ENCODE data around the gene GRM8.

The GRM8 gene

DNA sequence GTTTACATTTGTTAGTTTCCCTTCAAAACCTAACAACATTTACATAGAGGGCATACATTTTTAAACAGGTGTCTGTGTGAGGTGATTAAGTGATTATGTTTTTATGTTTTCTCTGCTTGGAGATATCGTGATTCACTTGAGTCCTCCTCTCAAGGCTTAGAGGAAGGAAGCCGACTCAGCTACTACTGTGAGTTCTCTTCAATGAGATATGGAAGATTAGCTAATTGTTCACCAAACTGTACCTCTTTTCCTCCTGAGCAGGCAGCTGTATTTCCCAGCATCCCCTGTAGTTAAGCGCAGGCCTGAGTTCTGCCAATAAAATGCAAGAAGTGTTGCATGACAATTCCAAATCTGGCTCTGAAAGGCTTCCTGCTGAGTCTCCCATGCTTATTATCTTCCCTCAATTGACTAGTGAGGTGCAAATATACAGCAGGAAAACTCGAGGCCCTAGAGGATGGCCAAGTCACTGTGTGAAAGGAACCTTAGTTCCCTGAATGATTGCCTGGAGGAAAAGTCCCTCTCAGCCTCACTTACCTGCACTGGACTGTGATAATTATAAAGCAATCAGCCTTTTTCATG, 528.7 kb downstream of the GRM8 start:
- Mint-ChIP-seq H3K27ac (no peak overlapping the region), H3K4me1 (ENCODE audit: low read depth) (peaks cover 12% of the 10 kb centered on the region), H3K9me3 (no peaks in the 10 kb centered on the region), H3K27me3 (ENCODE audit: low read depth) (peaks cover 7% of the 10 kb centered on the region), H3K36me3 (ENCODE audit: low read depth) (no peaks in the 10 kb centered on the region), H3K4me3 (no peak overlapping the region)

DNA sequence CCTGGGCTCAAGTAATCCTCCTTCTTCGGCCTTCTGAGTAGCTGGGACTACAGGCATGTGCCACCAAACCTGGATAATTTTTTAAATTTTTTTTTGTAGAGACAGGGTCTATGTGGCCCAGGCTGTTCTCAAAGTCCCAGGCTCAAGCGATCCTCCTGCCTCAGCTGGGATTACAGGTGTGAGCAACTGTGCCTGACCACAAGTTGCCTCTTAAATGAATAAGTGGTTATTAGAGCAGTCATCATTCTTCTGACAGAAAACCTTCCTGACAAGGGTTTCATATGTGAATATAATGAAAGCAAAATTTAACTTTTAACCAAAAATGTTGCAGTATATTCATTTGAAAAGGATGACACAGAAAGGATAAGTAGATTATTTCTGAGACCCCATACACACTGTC, 532.5 kb downstream of the GRM8 start:
- no peak overlapping the region for H3K27ac Mint-ChIP-seq
- no peaks in the 10 kb centered on the region for H3K9me3 Mint-ChIP-seq
- peaks cover 7% of the 10 kb centered on the region for H3K27me3 Mint-ChIP-seq (ENCODE audit: low read depth)
- H3K4me1 Mint-ChIP-seq (ENCODE audit: low read depth): no peaks in the 10 kb centered on the region
- no peak overlapping the region for H3K4me3 Mint-ChIP-seq
- no peaks in the 10 kb centered on the region for H3K36me3 Mint-ChIP-seq (ENCODE audit: low read depth)

DNA sequence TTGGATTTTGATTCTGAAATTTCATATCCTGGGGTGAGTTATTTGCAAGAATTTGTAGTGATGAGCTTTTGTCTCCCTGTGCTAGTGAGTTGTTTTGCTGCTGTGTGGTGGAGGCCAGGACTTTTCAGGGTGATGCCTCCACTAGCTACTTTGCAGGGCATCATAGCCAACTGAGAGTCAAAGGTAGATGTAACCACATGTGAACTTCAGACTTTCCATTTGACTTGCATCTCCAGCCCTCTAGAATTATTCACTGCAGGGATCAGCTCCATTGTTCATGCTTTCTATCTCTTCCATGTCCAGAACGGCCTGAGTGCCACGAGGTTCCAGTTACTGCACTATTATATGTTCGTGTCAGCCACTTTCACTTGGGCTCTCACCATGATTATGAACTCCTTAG, 534.3 kb downstream of the GRM8 start:
- H3K27me3 Mint-ChIP-seq (ENCODE audit: low read depth): peaks cover 7% of the 10 kb centered on the region
- H3K4me3 Mint-ChIP-seq: no peak overlapping the region
- no peaks in the 10 kb centered on the region for H3K36me3 Mint-ChIP-seq (ENCODE audit: low read depth)
- no peaks in the 10 kb centered on the region for H3K4me1 Mint-ChIP-seq (ENCODE audit: low read depth)
- no peaks in the 10 kb centered on the region for H3K9me3 Mint-ChIP-seq
- H3K27ac Mint-ChIP-seq: no peak overlapping the region

DNA sequence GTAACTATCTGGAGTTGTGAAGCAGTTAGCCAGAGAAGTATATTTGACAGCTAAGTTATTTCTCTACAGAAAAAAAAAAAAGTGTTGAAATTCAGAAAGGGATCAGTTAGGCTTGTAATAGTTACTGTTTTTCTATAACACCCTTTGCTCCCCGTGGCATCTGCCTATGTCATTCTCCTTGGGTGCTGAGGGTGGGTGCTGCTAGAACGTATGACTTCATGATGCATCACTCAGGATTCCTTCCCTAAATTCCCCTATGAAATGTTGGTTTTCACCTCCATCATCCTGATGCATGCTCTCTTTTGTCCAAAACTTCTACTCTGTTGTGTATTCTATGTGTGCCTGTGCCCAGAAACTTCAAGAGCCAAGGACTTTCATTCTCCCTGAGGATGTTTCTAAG, 536.4 kb downstream of the GRM8 start:
- peaks cover 3% of the 10 kb centered on the region for H3K27me3 Mint-ChIP-seq (ENCODE audit: low read depth)
- H3K36me3 Mint-ChIP-seq (ENCODE audit: low read depth): no peaks in the 10 kb centered on the region
- no peak overlapping the region for H3K4me3 Mint-ChIP-seq
- H3K4me1 Mint-ChIP-seq (ENCODE audit: low read depth): no peaks in the 10 kb centered on the region
- H3K9me3 Mint-ChIP-seq: no peaks in the 10 kb centered on the region
- no peak overlapping the region for H3K27ac Mint-ChIP-seq

DNA sequence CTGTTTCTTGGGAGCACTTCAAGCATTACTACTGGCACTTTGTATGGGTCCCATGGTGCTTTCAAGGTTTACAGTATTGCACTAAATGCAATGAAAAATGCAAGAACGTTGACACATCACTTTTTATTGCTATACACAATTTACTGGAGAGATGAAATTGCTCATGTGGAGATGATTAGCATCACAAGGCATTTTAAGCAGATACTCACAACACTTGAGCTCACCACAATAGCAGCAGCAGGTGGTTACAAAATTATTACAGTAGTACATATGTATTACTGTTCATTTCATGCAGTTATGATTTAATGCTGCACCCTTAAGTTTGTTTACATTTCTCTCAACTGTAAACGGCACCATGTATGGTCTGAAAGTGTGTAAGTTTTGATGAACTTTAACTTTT, 537.7 kb downstream of the GRM8 start:
- no peaks in the 10 kb centered on the region for H3K4me1 Mint-ChIP-seq (ENCODE audit: low read depth)
- no peaks in the 10 kb centered on the region for H3K27me3 Mint-ChIP-seq (ENCODE audit: low read depth)
- H3K27ac Mint-ChIP-seq: no peak overlapping the region
- no peaks in the 10 kb centered on the region for H3K9me3 Mint-ChIP-seq
- no peaks in the 10 kb centered on the region for H3K36me3 Mint-ChIP-seq (ENCODE audit: low read depth)
- no peak overlapping the region for H3K4me3 Mint-ChIP-seq

DNA sequence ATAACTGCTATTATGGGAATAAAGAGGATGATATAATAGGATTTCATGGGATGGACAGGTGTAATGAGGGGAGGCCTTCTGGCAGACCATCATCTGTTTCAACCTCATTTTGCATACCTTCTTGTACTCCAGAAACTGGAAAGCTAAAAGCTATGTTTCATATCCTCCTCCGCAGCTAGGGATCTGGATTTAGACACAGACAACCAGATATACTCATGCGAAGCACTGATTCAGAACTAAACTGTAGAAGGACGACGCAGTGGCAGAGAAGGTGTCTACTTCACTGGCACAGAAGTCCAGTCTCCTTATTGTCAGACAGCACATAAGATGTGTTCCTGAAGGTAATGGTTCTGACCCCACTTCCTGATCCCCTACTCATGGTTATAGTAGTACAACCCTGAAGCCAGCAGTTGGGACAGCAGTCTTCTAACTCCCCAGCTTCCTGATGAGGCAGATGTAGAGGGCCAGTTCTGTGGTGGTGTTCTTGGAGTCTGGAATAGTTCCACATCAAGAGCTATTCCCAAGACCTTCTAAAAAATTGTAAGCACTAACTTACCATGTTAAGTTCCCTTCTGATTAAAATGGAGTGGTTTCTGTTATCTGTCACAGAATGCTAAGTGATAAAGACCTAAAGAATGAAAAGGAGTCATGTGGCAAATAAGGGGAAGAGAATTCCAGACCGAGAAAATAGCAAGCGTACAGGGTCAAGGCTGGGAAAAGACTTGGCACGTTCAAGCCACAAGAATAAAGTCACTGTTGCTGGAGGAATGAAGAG, 550.3 kb downstream of the GRM8 start:
- peaks cover 30% of the 10 kb centered on the region for H3K27me3 Mint-ChIP-seq (ENCODE audit: low read depth)
- no peak overlapping the region for H3K27ac Mint-ChIP-seq
- peaks cover 1% of the 10 kb centered on the region for H3K36me3 Mint-ChIP-seq (ENCODE audit: low read depth)
- no peak overlapping the region for H3K4me3 Mint-ChIP-seq
- peaks cover 13% of the 10 kb centered on the region for H3K4me1 Mint-ChIP-seq (ENCODE audit: low read depth)
- peaks cover 7% of the 10 kb centered on the region for H3K9me3 Mint-ChIP-seq

DNA sequence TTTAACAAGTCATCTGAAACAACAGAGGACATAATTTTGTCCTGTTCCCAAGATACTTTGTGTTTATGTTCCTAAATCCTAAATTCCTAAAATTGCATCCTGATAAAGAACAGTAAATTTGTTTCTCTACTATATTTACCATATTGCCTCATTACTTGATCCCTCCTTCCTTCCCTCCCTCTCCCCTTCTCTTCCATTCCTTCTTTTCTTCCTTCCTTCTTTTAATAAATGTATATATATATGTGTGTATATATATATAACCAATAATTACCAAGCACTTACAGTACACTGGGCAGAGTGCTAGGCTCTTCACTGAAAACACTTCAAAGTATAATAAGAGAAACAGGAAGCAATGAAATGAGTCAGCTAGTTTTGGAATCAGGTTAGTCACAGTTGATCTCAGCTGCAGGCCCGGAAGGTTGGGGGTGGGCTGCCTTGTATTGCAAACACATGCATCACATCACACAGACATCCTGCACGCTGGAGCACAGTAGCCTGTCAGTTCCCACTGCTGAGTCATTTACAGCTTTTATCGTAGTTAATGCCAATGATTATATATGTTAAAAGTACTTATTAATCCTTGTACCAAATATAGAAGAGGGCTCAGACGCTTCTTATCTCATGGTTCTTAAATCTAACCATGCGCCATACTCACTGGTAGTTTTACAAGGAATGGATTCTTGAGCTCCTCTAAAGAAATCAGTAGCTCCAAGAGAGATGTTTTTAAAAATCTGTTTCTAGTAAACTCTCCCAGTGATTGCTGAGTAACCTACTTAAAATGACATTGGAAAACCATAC, 551.7 kb downstream of the GRM8 start:
- peak overlapping the region; percentile 12 for H3K4me3 Mint-ChIP-seq
- H3K27me3 Mint-ChIP-seq (ENCODE audit: low read depth): peaks cover 33% of the 10 kb centered on the region
- peaks cover 1% of the 10 kb centered on the region for H3K36me3 Mint-ChIP-seq (ENCODE audit: low read depth)
- H3K27ac Mint-ChIP-seq: peak overlapping the region; percentile 43
- H3K9me3 Mint-ChIP-seq: peaks cover 7% of the 10 kb centered on the region
- H3K4me1 Mint-ChIP-seq (ENCODE audit: low read depth): peaks cover 13% of the 10 kb centered on the region

DNA sequence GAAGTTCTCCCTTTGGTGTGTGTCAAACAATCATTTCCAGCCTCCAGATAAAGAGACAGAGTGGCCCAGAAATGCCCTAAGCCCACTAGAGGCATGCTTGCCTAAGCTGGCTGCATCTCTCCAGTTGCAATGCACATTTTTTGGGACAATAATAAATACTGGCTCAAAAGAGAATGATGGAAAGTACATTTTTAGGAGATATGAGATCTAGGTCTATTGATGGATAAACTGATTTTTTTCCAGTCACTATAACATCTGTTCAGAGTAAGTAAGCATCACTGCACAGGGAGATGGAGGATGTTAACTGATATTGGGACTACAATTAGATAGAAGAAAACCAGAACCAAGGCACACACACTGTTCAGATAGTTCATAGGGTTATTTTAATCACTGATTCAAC, 553.0 kb downstream of the GRM8 start:
- Mint-ChIP-seq H3K27ac (peak overlapping the region; percentile 39), H3K9me3 (peaks cover 1% of the 10 kb centered on the region), H3K4me1 (ENCODE audit: low read depth) (peaks cover 13% of the 10 kb centered on the region), H3K4me3 (no peak overlapping the region), H3K27me3 (ENCODE audit: low read depth) (peaks cover 34% of the 10 kb centered on the region), H3K36me3 (ENCODE audit: low read depth) (peaks cover 1% of the 10 kb centered on the region)

DNA sequence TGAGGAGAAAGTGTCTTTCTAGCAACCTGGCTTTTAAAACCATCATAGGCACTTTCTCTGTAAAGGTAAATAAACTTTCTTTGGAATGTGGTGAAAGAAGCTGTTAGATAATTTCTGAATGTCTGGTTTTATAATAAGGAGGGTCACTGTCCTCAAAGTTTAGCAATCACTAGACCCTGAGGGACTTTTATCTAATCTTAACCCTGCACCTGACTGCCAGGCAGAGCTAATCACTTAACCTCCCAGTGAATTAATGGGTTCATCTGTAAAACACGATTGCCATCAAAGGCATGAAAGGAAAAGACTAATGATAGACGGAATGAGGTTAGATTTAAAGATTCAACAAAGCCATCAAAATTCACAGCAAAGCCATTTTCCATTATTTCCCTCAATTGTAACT, 553.8 kb downstream of the GRM8 start:
- Mint-ChIP-seq H3K36me3 (ENCODE audit: low read depth) (peaks cover 1% of the 10 kb centered on the region), H3K4me1 (ENCODE audit: low read depth) (peaks cover 13% of the 10 kb centered on the region), H3K4me3 (no peak overlapping the region), H3K27me3 (ENCODE audit: low read depth) (peaks cover 29% of the 10 kb centered on the region), H3K27ac (no peak overlapping the region), H3K9me3 (no peaks in the 10 kb centered on the region)

DNA sequence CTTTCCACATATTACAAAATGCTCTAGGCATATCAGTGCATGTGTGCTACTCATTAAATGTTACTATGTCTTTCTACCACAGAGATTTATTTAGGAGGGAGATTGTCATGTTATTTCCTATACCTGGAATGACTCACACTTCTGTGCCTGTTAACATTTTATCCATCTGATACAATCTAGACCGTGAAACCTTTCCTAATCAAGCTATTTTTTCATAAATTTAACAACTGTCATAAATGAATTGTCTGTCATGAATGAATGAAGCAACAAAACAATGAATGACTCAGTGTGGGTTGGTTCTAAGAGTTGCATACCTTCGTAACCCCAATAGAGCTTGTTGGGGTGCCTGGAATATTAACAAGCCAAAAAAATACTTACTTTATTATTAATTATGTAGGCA, 554.3 kb downstream of the GRM8 start:
- Mint-ChIP-seq H3K36me3 (ENCODE audit: low read depth) (peaks cover 1% of the 10 kb centered on the region), H3K4me1 (ENCODE audit: low read depth) (peaks cover 13% of the 10 kb centered on the region), H3K9me3 (no peaks in the 10 kb centered on the region), H3K27ac (no peak overlapping the region), H3K27me3 (ENCODE audit: low read depth) (peaks cover 26% of the 10 kb centered on the region), H3K4me3 (no peak overlapping the region)

DNA sequence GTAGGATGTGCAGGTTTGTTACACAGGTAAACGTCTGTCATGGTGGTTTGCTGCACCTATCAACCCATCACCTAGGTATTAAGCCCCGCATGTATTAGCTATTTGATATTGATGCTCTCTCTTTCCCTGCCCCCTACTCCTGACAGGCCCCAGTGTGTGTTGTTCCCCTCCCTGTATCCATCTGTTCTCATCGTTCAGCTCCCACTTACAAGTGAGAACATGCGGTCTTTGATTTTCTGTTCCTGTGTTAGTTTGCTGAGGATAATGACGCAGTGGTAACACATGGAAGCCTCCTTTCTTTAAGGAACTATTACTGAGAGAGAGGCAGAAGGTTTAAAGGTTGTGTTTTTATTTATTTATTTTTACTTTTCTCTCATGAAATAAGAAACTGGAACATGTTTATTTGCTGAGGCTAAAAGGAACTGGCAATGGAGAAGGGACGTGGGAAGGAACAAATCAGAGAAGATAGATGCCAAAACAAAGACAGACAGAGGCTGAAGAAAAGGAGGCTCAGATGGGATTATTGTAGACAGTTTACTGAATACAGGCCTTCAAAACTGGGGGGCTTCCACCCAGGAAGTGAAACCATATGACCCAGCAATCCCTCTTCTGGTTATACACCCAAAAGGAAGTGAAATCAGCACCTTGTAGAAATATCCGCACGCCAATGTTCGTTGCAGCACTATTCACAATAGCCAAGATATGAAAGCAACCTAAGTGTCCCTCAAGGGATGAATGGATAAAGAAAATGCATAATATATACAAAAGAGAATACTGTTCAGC, 556.3 kb downstream of the GRM8 start:
- H3K27ac Mint-ChIP-seq: no peak overlapping the region
- peaks cover 1% of the 10 kb centered on the region for H3K36me3 Mint-ChIP-seq (ENCODE audit: low read depth)
- H3K4me3 Mint-ChIP-seq: no peak overlapping the region
- H3K27me3 Mint-ChIP-seq (ENCODE audit: low read depth): peaks cover 26% of the 10 kb centered on the region
- no peaks in the 10 kb centered on the region for H3K9me3 Mint-ChIP-seq
- H3K4me1 Mint-ChIP-seq (ENCODE audit: low read depth): peaks cover 10% of the 10 kb centered on the region

DNA sequence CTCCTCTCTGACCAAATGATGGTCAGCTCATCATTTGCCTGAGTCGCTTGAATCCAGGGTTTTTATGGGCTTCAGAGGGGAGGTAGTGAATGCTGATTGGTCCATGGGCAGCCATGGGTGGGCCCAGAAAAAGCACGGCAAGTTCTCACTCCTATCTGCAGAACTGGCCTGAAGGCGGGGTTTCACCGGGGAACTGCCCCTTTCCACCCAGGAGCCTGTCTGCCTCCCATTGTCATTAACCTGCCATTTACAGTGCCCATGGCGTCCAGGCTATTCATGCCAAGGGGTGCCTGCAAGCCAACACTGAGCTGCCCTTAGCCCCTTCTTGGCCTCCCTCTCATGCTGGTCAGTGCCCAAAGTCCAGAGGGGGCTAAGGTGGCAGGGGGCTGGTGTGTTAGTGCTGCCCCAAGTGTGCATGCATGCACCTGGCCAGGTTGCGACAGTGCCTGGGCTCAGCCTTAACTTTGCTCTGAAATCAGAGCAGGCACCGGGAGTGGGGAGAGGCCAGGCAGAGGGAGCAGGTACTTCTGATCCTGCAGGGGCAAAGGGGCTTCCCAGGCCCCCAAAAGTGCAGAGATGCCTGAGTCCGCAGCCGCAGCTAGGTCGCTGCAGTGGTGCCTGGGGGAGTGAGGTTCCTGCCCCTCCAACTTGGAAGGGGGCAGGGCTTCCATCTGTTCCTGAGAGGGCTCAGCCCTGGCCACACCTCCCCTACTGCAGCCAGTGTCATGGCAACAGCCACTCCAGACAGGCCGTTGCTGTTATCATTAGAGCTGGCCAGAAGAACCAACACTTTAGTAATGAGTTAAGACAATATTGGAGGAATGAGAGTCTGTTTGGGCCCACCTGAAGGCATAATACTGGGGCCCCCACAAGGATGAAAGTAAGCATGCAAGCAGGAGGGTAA, 561.6 kb downstream of the GRM8 start:
- Mint-ChIP-seq H3K4me3 (no peak overlapping the region), H3K27ac (no peak overlapping the region), H3K9me3 (no peaks in the 10 kb centered on the region), H3K4me1 (ENCODE audit: low read depth) (no peaks in the 10 kb centered on the region), H3K27me3 (ENCODE audit: low read depth) (peaks cover 8% of the 10 kb centered on the region), H3K36me3 (ENCODE audit: low read depth) (no peaks in the 10 kb centered on the region)

DNA sequence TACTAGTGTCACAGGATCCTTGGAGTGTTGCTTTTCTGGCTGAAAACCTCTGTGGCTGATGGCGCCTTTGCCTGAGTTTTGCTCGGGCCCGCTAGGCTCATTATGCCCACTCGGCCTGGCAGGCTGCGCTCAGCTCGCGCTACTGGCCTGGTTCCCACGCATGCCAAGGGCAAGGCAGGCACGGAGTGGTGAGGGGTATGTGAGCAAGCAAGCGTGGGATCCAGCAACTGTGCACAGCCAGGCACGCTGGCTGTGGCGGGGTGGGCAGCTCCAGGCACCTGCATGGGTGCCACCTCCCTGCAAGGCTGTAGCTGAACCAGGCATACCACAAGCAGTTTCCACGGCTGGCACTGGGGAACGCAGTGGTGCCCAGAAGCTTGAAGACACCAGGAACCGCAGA, 562.6 kb downstream of the GRM8 start:
- H3K36me3 Mint-ChIP-seq (ENCODE audit: low read depth): no peaks in the 10 kb centered on the region
- no peaks in the 10 kb centered on the region for H3K27me3 Mint-ChIP-seq (ENCODE audit: low read depth)
- no peak overlapping the region for H3K4me3 Mint-ChIP-seq
- no peaks in the 10 kb centered on the region for H3K4me1 Mint-ChIP-seq (ENCODE audit: low read depth)
- H3K27ac Mint-ChIP-seq: no peak overlapping the region
- H3K9me3 Mint-ChIP-seq: no peaks in the 10 kb centered on the region

DNA sequence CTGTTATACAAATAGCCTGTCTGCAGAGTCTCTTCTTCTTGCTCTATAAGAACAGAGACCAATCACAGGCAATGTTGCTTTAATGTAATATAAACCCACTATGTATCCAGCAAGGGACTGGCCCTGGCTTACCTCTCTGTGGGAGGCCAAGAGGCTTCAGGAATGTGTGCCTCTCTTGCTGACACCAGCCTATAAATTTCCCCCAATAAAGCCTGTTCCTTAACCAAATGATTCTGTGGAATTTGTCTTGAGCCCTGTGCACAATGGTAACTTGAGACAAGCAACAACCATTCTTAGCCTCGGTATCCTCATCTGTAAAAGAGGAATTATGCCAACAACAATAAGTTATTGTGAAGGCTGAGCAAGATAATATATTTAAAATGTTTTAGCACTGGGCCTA, 563.7 kb downstream of the GRM8 start:
- no peaks in the 10 kb centered on the region for H3K27me3 Mint-ChIP-seq (ENCODE audit: low read depth)
- no peaks in the 10 kb centered on the region for H3K9me3 Mint-ChIP-seq
- no peak overlapping the region for H3K4me3 Mint-ChIP-seq
- no peaks in the 10 kb centered on the region for H3K36me3 Mint-ChIP-seq (ENCODE audit: low read depth)
- no peaks in the 10 kb centered on the region for H3K4me1 Mint-ChIP-seq (ENCODE audit: low read depth)
- no peak overlapping the region for H3K27ac Mint-ChIP-seq

Measured in T-helper 1 cell treated with Interleukin-12 subunit alpha and Interleukin-12 subunit beta and Interleukin-4 antibody, amounts not matched to agents 30 μg/mL and 1 μg/mL, for 36 hours (primary cell).